CD4-positive, alpha-beta T cell treated with Interleukin-17A for 4 hours (primary cell): ENCODE measurements around the gene RASGEF1B.

Experiments
- DNase-seq: peaks from one replicate; pipeline ENCODE4 v3.0.0-alpha.2; 2020; ENCODE audit warnings: mixed read lengths

Gene RASGEF1B

GRCh38 chr4:81471588-81472280, at the start of gene RASGEF1B:
TSS of gene RASGEF1B (minus strand) at chr4:81471907. CDS start at chr4:81459508, 12,399 bp downstream.
- peak; percentile 94 for DNase-seq

DNA sequence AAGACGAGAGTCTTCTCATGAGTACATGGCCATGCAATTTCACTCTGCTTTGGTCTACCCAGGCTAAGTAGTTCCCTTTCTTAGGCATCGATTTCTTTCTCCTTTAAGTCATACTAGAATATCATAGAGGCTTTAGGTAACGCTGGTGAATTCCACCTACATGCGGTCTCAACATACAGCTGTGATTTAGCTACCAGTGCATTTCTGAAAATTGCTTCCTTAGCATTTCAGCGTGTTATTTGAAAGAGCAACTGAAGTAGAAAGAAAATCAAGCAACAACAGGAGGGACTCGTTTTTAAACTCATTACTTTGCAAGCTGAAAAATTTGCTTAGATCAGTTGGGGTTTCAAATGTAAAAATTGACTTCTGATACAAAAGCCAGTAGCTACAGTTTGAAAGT, 48.1 kb upstream of the RASGEF1B start:
- DNase-seq: no peak

GRCh38 chr4:81519427-81519773, 47.7 kb upstream of the RASGEF1B start:
- DNase-seq: no peak

GRCh38 chr4:81518762-81519426, 47.2 kb upstream of the RASGEF1B start:
- no peak for DNase-seq

GRCh38 chr4:81516241-81516640, 44.5 kb upstream of the RASGEF1B start:
- DNase-seq: no peak

DNA sequence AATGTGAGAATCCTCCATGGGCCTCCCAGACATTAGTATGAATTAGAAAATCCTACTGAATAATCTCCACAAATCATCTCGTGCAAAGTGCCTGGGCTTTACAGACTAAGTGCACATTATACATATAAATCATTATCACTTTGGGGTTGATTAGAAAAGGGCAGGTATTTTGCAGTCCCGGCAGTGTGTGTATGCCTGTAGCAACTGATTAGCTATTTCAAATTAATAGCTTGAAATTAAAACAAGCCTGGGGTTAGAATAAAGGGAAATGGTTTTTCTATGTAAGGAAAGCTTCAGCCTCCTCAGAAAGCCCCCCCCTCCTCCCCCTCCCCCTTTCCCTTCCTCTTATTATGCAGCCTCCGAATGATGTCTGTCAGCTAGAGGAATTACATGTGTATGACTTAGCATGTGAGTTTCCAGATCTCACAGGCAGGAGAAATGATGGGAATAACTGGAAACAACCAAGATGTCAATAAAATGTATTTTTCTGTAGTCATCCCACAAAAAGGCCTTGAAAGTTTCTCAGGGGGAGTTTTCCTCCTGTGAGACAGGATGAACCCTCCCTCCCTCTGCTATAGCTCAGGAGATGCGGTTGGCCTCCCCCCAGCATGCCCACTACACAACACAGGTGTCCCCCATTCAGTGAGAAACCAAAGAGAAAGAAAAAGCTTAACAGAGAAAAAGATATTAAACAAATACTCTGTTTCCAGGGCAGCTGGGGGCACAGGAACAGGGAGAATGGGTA, 41.2 kb upstream of the RASGEF1B start:
- DNase-seq: no peak

DNA sequence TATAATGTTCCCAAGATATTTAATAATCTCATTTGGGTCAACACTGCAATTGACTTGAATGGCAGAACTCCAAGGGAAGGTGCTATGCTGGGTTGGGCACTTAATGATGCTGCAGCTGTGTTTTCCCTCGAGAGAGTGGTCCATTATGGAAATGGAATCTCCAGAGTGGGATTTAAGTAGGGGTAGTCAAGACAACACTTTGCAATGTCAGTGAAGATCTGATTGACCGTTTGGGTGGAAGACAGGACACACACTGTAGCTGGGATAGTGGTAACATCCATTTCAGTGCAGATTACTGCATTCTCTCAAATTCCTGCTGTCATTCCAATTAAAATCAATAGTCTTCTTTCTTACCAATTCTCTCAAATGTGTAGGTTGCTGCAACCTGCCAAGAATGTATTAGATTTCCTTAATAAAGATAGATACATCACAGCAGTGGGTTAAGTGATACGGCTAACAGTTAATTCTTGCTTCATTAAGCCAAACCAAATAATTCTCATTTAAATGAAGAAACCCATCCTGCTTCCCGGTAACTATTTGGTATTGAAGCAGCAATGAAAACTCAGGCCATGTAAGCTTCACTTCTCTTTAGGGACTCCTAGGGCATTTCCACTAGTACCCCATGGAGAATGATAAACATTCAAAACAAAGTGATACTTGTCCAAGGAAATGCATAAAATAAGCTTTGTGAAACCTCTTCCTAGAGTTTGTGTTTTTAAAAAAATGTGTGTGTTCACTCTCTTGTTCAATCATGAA, 40.5 kb upstream of the RASGEF1B start:
- DNase-seq: no peak

- DNase-seq: no peak
Observed at GRCh38 chr4:81510643-81511178, 39.0 kb upstream of the RASGEF1B start.

DNA sequence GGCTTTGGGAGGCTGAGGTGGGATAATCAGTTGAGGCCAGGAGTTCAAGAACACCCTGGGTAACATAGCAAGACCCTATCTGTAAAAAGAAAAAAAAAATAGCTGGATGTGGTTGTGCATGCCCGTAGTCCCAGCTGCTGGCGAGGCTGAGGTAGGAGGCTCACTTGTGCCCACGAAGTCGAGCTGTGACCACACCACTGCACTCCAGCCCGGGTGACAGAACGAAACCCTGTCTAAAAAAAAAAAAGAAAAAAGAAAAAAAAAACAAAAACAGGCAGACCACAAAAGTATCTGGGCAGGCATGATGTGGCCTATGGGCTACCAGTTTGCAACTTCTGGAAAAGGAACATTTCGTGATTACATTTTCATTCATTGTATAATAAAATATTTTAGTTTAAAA, 38.1 kb upstream of the RASGEF1B start:
- DNase-seq: no peak

GRCh38 chr4:81509191-81509590, 37.5 kb upstream of the RASGEF1B start:
- DNase-seq: no peak

DNA sequence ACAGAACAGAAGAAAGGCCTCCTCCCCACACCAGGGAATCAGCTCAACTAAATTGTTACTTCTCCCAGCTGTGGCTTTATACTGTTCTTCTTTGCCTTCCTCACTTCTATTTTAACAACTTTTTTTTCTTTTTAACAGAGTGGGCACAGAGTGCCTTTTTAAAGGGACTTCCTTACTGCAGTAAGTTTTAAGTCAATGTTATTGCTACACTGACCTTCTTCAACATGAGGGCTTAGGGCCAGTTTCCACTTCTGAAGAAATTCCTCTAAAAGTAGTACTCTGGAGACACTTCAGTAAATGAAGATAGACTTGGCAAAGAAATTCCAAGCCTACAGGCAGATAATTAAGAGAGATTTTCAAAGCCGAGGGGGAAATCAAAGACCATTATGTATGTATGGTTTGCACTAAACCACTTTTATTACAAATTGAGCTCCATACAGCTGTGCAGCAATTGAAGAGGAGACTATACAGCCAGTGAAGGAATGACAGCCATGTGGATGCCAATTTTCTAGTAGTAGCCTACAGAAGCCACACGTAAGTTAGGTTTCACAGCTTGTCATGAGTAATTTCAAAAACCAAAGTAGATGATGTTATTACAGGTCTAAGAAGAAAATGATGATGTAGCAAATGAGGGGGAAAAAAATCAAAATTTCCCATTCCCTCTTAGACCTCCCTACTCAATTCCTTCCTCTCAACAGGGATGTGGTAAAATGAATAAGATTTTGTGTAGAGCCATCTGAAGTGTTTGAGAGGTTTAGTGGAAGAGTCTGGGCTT, 36.9 kb upstream of the RASGEF1B start:
- no peak for DNase-seq

DNA sequence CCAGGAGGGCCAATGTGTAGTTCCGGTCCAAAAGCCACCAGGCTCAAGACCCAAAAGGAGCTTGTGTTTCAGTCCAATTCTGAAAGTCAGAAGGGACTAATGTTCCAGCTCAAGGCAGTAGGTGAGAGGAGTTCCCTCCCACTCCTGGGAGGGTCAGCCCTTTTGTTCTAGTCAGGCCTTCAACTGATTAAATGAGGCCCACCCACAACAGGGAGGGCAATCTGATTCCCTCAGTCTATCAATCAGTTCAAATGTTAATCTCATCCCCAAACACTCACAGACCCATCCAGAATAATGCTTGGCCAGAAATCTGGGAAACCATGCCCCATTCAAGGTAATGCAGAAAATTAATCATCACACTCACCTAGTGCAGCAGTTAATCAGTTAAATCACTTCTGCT, 35.8 kb upstream of the RASGEF1B start:
- no peak for DNase-seq

- no peak for DNase-seq
Observed at GRCh38 chr4:81506731-81507130, 35.0 kb upstream of the RASGEF1B start.

DNA sequence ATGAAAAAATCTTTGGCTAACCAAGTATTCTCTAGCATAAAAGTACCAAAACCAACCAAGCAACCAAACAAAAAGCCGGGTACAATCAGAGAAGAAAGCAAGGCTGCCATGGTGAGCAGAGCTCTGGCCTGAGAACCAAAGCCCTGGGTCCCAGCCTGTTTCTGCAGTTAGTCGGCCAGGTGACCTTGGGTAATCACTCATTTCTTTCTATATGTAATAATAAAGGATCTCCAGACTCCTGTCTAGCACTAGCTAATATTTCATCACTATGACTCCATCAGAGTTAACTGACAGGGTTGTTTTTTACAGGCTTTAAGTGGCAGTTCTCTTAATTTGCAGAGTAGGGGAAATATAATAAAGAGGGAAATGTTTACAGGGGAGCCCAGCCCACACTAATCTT, 34.0 kb upstream of the RASGEF1B start:
- no peak for DNase-seq

- DNase-seq: peak; percentile 79
Observed at GRCh38 chr4:81505004-81505598, 33.4 kb upstream of the RASGEF1B start.

- peak; percentile 16 for DNase-seq
Observed at GRCh38 chr4:81504112-81505003, 32.7 kb upstream of the RASGEF1B start.

DNA sequence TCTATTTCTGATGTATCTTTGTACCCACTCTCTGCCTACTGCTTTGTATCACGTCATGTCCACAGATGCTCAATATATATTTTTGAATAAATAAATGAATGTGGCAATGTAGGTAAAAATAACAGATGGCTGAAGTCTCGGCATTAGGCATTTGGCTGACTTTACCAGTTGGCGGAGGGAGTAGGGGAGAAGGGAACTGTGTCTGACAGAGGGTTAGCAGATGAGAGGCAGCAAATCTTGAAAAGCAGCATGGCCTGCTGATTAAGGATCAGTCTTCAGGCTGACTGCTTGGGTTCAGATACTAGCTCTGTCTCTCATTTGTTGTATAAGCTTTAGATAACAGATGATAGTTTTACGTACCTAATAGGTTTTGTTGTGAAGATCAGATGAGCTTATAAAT, 31.9 kb upstream of the RASGEF1B start:
- DNase-seq: no peak

GRCh38 chr4:81502564-81502963, 30.9 kb upstream of the RASGEF1B start:
- DNase-seq: no peak

- no peak for DNase-seq
Observed at GRCh38 chr4:81499840-81500239, 28.1 kb upstream of the RASGEF1B start.

DNA sequence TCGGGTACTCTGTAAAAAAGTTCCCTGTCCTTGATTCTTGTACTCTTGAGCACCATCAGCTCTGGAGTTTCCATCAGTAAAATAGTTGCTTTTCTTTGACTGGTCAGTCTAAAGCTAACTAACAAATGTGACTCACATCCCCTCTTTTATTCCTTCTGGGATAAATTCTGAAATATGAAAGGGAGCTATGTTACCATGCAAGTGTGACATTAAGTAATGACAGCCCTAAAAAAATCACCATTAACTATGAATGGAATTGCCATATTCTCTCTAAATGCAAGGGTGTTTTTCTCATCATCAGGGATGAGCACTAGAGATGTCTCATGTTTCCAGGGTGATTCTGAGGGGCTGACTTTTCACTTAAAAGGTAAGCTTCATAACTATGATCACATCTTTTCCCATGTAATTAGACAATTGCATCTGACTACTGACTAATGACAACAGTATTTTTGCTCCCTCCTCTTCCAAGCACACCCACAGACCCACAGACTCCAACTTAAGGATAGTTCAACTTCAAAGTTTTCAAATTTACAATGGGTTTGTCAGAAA, 26.9 kb upstream of the RASGEF1B start:
- DNase-seq: no peak
